ENCODE data around the gene DUS3L.

Gene DUS3L

GRCh38 chr19:5789351-5789761 lies 1.6 kb downstream of the DUS3L start:
- Histone ChIP-seq H3K18ac (ENCODE audit: low read depth in 1 of 2, low read length in 2 of 2) (no peak overlapping the region), H2BK5ac (ENCODE audit: low read depth, low read length, poor library complexity, severe bottlenecking) (no peak overlapping the region), H3K79me1 (replicated peaks; ENCODE audit: low read length, poor library complexity, severe bottlenecking) (peaks cover 39% of the 10 kb centered on the region), H2BK15ac (ENCODE audit: low read depth, poor library complexity, severe bottlenecking) (no peak overlapping the region), H3K4ac (ENCODE audit: low read depth in 1 of 2, low read length in 2 of 2) (no peak overlapping the region), H3K23ac (ENCODE audit: low read length in 2 of 2) (no peak overlapping the region), H2AFZ (ENCODE audit: low read depth, low read length) (no peak overlapping the region), H3K27ac (ENCODE audit: low read length, poor library complexity, severe bottlenecking) (no peak overlapping the region), H3K14ac (ENCODE audit: low read length in 2 of 2) (no peak overlapping the region), H2BK120ac (ENCODE audit: low read depth, low read length) (no peak overlapping the region), H3K4me3 (ENCODE audit: insufficient read depth in 1 of 2, low read depth in 1 of 2, low read length in 2 of 2) (no peak overlapping the region), H2BK12ac (ENCODE audit: low read length in 2 of 2) (no peak overlapping the region), H4K8ac (ENCODE audit: low read length) (no peak overlapping the region), H3K9me3 (ENCODE audit: control insufficient read depth, low read length) (no peaks in the 10 kb centered on the region), H4K91ac (ENCODE audit: low read length) (no peak overlapping the region), H3K27me3 (ENCODE audit: control insufficient read depth in 1 of 2, insufficient read depth in 1 of 2, low read length in 2 of 2) (no peaks in the 10 kb centered on the region), H3K9ac (ENCODE audit: low read length) (no peak overlapping the region), H3K4me1 (ENCODE audit: control insufficient read depth, insufficient read depth, low read depth, low read length) (peaks cover 9% of the 10 kb centered on the region), H2AK5ac (ENCODE audit: low read length, severe bottlenecking) (no peak overlapping the region), H3K36me3 (ENCODE audit: control insufficient read depth in 1 of 2, insufficient read depth in 2 of 2, low read depth in 1 of 2, low read length in 2 of 2) (peaks cover 53 to 58% of the 10 kb centered on the region in 2 experiments), H3K4me2 (ENCODE audit: low read length, poor library complexity, severe bottlenecking) (no peak overlapping the region)
- DNase-seq: no peak
- WGBS: 95% methylated on average over 39 of the region's 39 CpGs

- no peak overlapping the region for H4K91ac ChIP-seq (ENCODE audit: low read length)
- no peak overlapping the region for H3K27ac ChIP-seq (ENCODE audit: low read length, poor library complexity, severe bottlenecking)
- no peak overlapping the region for H3K4me3 ChIP-seq (ENCODE audit: insufficient read depth in 1 of 2, low read depth in 1 of 2, low read length in 2 of 2)
- no peak for DNase-seq
- no peak overlapping the region for H3K4me2 ChIP-seq (ENCODE audit: low read length, poor library complexity, severe bottlenecking)
- H2AFZ ChIP-seq (ENCODE audit: low read depth, low read length): no peak overlapping the region
- H3K79me1 ChIP-seq (replicated peaks; ENCODE audit: low read length, poor library complexity, severe bottlenecking): peaks cover 43% of the 10 kb centered on the region
- no peak overlapping the region for H2BK5ac ChIP-seq (ENCODE audit: low read depth, low read length, poor library complexity, severe bottlenecking)
- no peaks in the 10 kb centered on the region for H3K9me3 ChIP-seq (ENCODE audit: control insufficient read depth, low read length)
- H3K36me3 ChIP-seq (ENCODE audit: control insufficient read depth in 1 of 2, insufficient read depth in 2 of 2, low read depth in 1 of 2, low read length in 2 of 2): peaks cover 58 to 67% of the 10 kb centered on the region in 2 experiments
- H2BK120ac ChIP-seq (ENCODE audit: low read depth, low read length): no peak overlapping the region
- H3K4ac ChIP-seq (ENCODE audit: low read depth in 1 of 2, low read length in 2 of 2): no peak overlapping the region
- no peak overlapping the region for H3K14ac ChIP-seq (ENCODE audit: low read length in 2 of 2)
- H2BK12ac ChIP-seq (ENCODE audit: low read length in 2 of 2): no peak overlapping the region
- WGBS: 98% methylated on average over 3 of the region's 5 CpGs
- no peak overlapping the region for H3K18ac ChIP-seq (ENCODE audit: low read depth in 1 of 2, low read length in 2 of 2)
- no peak overlapping the region for H3K9ac ChIP-seq (ENCODE audit: low read length)
- no peak overlapping the region for H2AK5ac ChIP-seq (ENCODE audit: low read length, severe bottlenecking)
- H4K8ac ChIP-seq (ENCODE audit: low read length): no peak overlapping the region
- no peak overlapping the region for H2BK15ac ChIP-seq (ENCODE audit: low read depth, poor library complexity, severe bottlenecking)
- peaks cover 10% of the 10 kb centered on the region for H3K4me1 ChIP-seq (ENCODE audit: control insufficient read depth, insufficient read depth, low read depth, low read length)
- H3K23ac ChIP-seq (ENCODE audit: low read length in 2 of 2): no peak overlapping the region
- no peaks in the 10 kb centered on the region for H3K27me3 ChIP-seq (ENCODE audit: control insufficient read depth in 1 of 2, insufficient read depth in 1 of 2, low read length in 2 of 2)
Measured at GRCh38 chr19:5788422-5788821, 2.5 kb downstream of the DUS3L start.

GRCh38 chr19:5787409-5788182 lies 3.4 kb downstream of the DUS3L start:
- Histone ChIP-seq H4K91ac (ENCODE audit: low read length) (no peak overlapping the region), H3K9ac (ENCODE audit: low read length) (no peak overlapping the region), H3K23ac (ENCODE audit: low read length in 2 of 2) (no peak overlapping the region), H4K8ac (ENCODE audit: low read length) (no peak overlapping the region), H2AK5ac (ENCODE audit: low read length, severe bottlenecking) (no peak overlapping the region), H2BK12ac (ENCODE audit: low read length in 2 of 2) (no peak overlapping the region), H3K4me2 (ENCODE audit: low read length, poor library complexity, severe bottlenecking) (no peak overlapping the region), H3K79me1 (replicated peaks; ENCODE audit: low read length, poor library complexity, severe bottlenecking) (peaks cover 43% of the 10 kb centered on the region), H2BK15ac (ENCODE audit: low read depth, poor library complexity, severe bottlenecking) (no peak overlapping the region), H2AFZ (ENCODE audit: low read depth, low read length) (no peak overlapping the region), H3K4ac (ENCODE audit: low read depth in 1 of 2, low read length in 2 of 2) (no peak overlapping the region), H3K4me1 (ENCODE audit: control insufficient read depth, insufficient read depth, low read depth, low read length) (peaks cover 11% of the 10 kb centered on the region), H2BK5ac (ENCODE audit: low read depth, low read length, poor library complexity, severe bottlenecking) (no peak overlapping the region), H3K14ac (ENCODE audit: low read length in 2 of 2) (no peak overlapping the region), H3K9me3 (ENCODE audit: control insufficient read depth, low read length) (no peaks in the 10 kb centered on the region), H3K36me3 (ENCODE audit: control insufficient read depth in 1 of 2, insufficient read depth in 2 of 2, low read depth in 1 of 2, low read length in 2 of 2) (peaks cover 58 to 76% of the 10 kb centered on the region in 2 experiments), H3K27ac (ENCODE audit: low read length, poor library complexity, severe bottlenecking) (no peak overlapping the region), H3K4me3 (ENCODE audit: insufficient read depth in 1 of 2, low read depth in 1 of 2, low read length in 2 of 2) (no peak overlapping the region), H3K27me3 (ENCODE audit: control insufficient read depth in 1 of 2, insufficient read depth in 1 of 2, low read length in 2 of 2) (no peaks in the 10 kb centered on the region), H3K18ac (ENCODE audit: low read depth in 1 of 2, low read length in 2 of 2) (no peak overlapping the region), H2BK120ac (ENCODE audit: low read depth, low read length) (no peak overlapping the region)
- no peak for DNase-seq
- 95% methylated on average over 39 of the region's 39 CpGs for whole genome bisulfite sequencing

- Histone ChIP-seq H2BK15ac (ENCODE audit: low read depth, poor library complexity, severe bottlenecking) (no peak overlapping the region), H3K14ac (ENCODE audit: low read length in 2 of 2) (no peak overlapping the region), H2BK5ac (ENCODE audit: low read depth, low read length, poor library complexity, severe bottlenecking) (no peak overlapping the region), H2AK5ac (ENCODE audit: low read length, severe bottlenecking) (no peak overlapping the region), H3K4me1 (ENCODE audit: control insufficient read depth, insufficient read depth, low read depth, low read length) (peaks cover 11% of the 10 kb centered on the region), H2BK12ac (ENCODE audit: low read length in 2 of 2) (no peak overlapping the region), H3K36me3 (ENCODE audit: control insufficient read depth in 1 of 2, insufficient read depth in 2 of 2, low read depth in 1 of 2, low read length in 2 of 2) (peaks cover 58 to 81% of the 10 kb centered on the region in 2 experiments), H4K91ac (ENCODE audit: low read length) (no peak overlapping the region), H3K27ac (ENCODE audit: low read length, poor library complexity, severe bottlenecking) (no peak overlapping the region), H3K79me1 (replicated peaks; ENCODE audit: low read length, poor library complexity, severe bottlenecking) (peaks cover 43% of the 10 kb centered on the region), H3K4me3 (ENCODE audit: insufficient read depth in 1 of 2, low read depth in 1 of 2, low read length in 2 of 2) (no peak overlapping the region), H3K27me3 (ENCODE audit: control insufficient read depth in 1 of 2, insufficient read depth in 1 of 2, low read length in 2 of 2) (no peaks in the 10 kb centered on the region), H4K8ac (ENCODE audit: low read length) (no peak overlapping the region), H3K9me3 (ENCODE audit: control insufficient read depth, low read length) (no peaks in the 10 kb centered on the region), H3K4ac (ENCODE audit: low read depth in 1 of 2, low read length in 2 of 2) (no peak overlapping the region), H2BK120ac (ENCODE audit: low read depth, low read length) (no peak overlapping the region), H2AFZ (ENCODE audit: low read depth, low read length) (no peak overlapping the region), H3K18ac (ENCODE audit: low read depth in 1 of 2, low read length in 2 of 2) (no peak overlapping the region), H3K4me2 (ENCODE audit: low read length, poor library complexity, severe bottlenecking) (no peak overlapping the region), H3K9ac (ENCODE audit: low read length) (no peak overlapping the region), H3K23ac (ENCODE audit: low read length in 2 of 2) (no peak overlapping the region)
- 96% methylated on average over 43 of the region's 44 CpGs for WGBS
- no peak for DNase-seq
Measured at GRCh38 chr19:5786593-5787408, 4.2 kb downstream of the DUS3L start.
